Neural progenitor cell (in vitro differentiated cells): Measurements from ENCODE around the gene PHKG1. TPM values are rescaled to one million over a fixed set of nuclear protein-coding genes. Genes with fewer than 3 reads are reported as not detected.
A peak's percentile ranks its signal among the peaks of the same experiment; 100 is the strongest.
"Not testable (repeated sequence)": the region's sequence is repeated elsewhere in the genome, so short reads cannot be mapped to it uniquely, and the experiment has no call there.

Experiments used
- DNase-seq: peaks from one replicate; pipeline ENCODE4 v3.0.0-alpha.2; 2016; ENCODE audit warnings: low spot score
- H2AFZ ChIP-seq: fragments of 200-600 bp; sonication (generic); replicated peaks from 2 replicates; pipeline ENCODE4 v1.6.1; 2016; ENCODE audit warnings: antibody characterized with exemption
- H3F3A ChIP-seq: fragments of 200-600 bp; sonication (generic); 2 replicates; pipeline ENCODE4 v1.6.1; 2016; ENCODE audit warnings: antibody characterized with exemption, low read depth
- H3K27ac ChIP-seq: fragments of 200-600 bp; sonication (generic); 2 replicates; pipeline ENCODE4 v1.5.1; 2016; ENCODE audit warnings: mild to moderate bottlenecking
- H3K27me3 ChIP-seq: fragments of 200-600 bp; sonication (generic); 2 replicates; pipeline ENCODE4 v1.6.1; 2016; ENCODE audit warnings: mild to moderate bottlenecking, moderate library complexity
- H3K36me3 ChIP-seq: fragments of 200-600 bp; sonication (generic); 2 replicates; pipeline ENCODE4 v1.5.1; 2016
- H3K4me1 ChIP-seq: fragments of 200-600 bp; sonication (generic); 2 replicates; pipeline ENCODE4 v1.6.1; 2016; ENCODE audit warnings: mixed run types
- H3K4me2 ChIP-seq: fragments of 200-600 bp; sonication (generic); 2 replicates; pipeline ENCODE4 v1.6.1; 2016
- H3K4me3 ChIP-seq: fragments of 200-600 bp; sonication (generic); 2 replicates; pipeline ENCODE4 v1.5.1; 2016
- H3K79me2 ChIP-seq: fragments of 200-600 bp; sonication (generic); 2 replicates; pipeline ENCODE4 v1.6.1; 2016; ENCODE audit warnings: low read depth
- H3K9ac ChIP-seq: fragments of 200-600 bp; sonication (generic); 2 replicates; pipeline ENCODE4 v1.6.1; 2016
- H3K9me3 ChIP-seq: fragments of 200-600 bp; sonication (generic); 2 replicates; pipeline ENCODE4 v1.5.1; 2016; ENCODE audit warnings: low read depth
- H4K20me1 ChIP-seq: fragments of 200-600 bp; sonication (generic); 2 replicates; pipeline ENCODE4 v1.6.1; 2016; ENCODE audit warnings: low read depth
- H3K27ac Mint-ChIP-seq: 3 replicates; pipeline ENCODE4 v1.8.0; 2021; ENCODE audit warnings: mixed read lengths
- H3K27me3 Mint-ChIP-seq: 2 replicates; pipeline ENCODE4 v1.8.0; 2022; ENCODE audit warnings: low read depth, mild to moderate bottlenecking, inconsistent platforms, moderate library complexity, mixed read lengths; ENCODE audit not compliant: insufficient read depth
- H3K36me3 Mint-ChIP-seq: 3 replicates; pipeline ENCODE4 v1.8.0; 2021; ENCODE audit warnings: mixed read lengths
- H3K4me1 Mint-ChIP-seq: 3 replicates; pipeline ENCODE4 v1.8.0; 2021; ENCODE audit warnings: mixed read lengths
- H3K4me3 Mint-ChIP-seq: 3 replicates; pipeline ENCODE4 v1.8.0; 2021; ENCODE audit warnings: mild to moderate bottlenecking, moderate library complexity, mixed read lengths
- H3K9me3 Mint-ChIP-seq: 3 replicates; pipeline ENCODE4 v1.8.0; 2020; ENCODE audit warnings: mixed read lengths
- EZH2 ChIP-seq: fragments of 200-600 bp; sonication (generic); IDR thresholded peaks from 2 replicates; pipeline ENCODE4 v1.6.1; 2017; ENCODE audit warnings: antibody characterized with exemption, mild to moderate bottlenecking, moderate library complexity
- EZH2phosphoT487 ChIP-seq: fragments of 200-600 bp; sonication (generic); IDR thresholded peaks from 2 replicates; pipeline ENCODE4 v1.6.1; 2017; ENCODE audit warnings: antibody characterized with exemption
- total RNA-seq: library from RNA; depleted of rRNA; stranded (reverse); fragments of >200 nt; gene quantifications from 2 replicates; pipeline ENCODE4 v1.2.3, GENCODE V29; 2015; ENCODE audit warnings: low replicate concordance
- TF ChIP-seq, protein P1 (sequence below): fragments of 200-600 bp; sonication (generic); IDR thresholded peaks from 2 replicates; pipeline ENCODE4 v1.5.1; 2017; ENCODE audit warnings: antibody characterized with exemption, mild to moderate bottlenecking

PHKG1 gene
- total RNA-seq, 1 donor from 2014 or later, result not detected

DNA sequence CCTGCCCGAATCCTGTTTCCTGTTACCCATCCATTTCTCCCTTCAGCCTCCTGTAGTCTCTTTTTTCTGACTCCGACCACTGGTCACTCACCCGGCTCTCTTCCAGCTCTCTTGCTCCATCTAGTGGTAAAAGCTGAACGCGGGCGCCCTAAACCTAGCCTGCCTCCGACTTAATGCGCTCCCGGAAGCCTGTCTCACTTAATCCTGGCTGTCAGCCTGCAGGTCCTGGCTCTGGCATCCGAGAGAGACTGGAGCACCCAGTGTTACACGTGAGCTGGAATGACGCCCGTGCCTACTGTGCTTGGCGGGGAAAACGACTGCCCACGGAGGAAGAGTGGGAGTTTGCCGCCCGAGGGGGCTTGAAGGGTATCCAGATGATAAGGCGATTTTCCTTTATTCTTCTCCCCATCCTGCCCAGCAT, 18.4 kb downstream of the PHKG1 start:
- DNase-seq, result peak; percentile 85
- Histone ChIP-seq H3K4me1 (no peaks in the 10 kb centered on the region), H4K20me1 (no peaks in the 10 kb centered on the region), H3K79me2 (no peaks in the 10 kb centered on the region), H3K9me3 (no peaks in the 10 kb centered on the region), H3K4me3 (no peak overlapping the region), H3K36me3 (no peaks in the 10 kb centered on the region), H3K27me3 (no peaks in the 10 kb centered on the region), H3K4me2 (no peak overlapping the region), H2AFZ (no peak overlapping the region), H3K9ac (no peak overlapping the region), H3K27ac (no peak overlapping the region), H3F3A (peaks cover 13% of the 10 kb centered on the region)
- Mint-ChIP-seq H3K9me3 (no peaks in the 10 kb centered on the region), H3K4me1 (peaks cover 3% of the 10 kb centered on the region), H3K36me3 (peaks cover 20% of the 10 kb centered on the region), H3K27ac (peak overlapping the region; percentile 47), H3K27me3 (peaks cover 2% of the 10 kb centered on the region), H3K4me3 (no peak overlapping the region)
- TF ChIP-seq EZH2 (no peak), EZH2phosphoT487 (no peak)
- TF ChIP-seq, protein P1, sequence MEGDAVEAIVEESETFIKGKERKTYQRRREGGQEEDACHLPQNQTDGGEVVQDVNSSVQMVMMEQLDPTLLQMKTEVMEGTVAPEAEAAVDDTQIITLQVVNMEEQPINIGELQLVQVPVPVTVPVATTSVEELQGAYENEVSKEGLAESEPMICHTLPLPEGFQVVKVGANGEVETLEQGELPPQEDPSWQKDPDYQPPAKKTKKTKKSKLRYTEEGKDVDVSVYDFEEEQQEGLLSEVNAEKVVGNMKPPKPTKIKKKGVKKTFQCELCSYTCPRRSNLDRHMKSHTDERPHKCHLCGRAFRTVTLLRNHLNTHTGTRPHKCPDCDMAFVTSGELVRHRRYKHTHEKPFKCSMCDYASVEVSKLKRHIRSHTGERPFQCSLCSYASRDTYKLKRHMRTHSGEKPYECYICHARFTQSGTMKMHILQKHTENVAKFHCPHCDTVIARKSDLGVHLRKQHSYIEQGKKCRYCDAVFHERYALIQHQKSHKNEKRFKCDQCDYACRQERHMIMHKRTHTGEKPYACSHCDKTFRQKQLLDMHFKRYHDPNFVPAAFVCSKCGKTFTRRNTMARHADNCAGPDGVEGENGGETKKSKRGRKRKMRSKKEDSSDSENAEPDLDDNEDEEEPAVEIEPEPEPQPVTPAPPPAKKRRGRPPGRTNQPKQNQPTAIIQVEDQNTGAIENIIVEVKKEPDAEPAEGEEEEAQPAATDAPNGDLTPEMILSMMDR, result peak; percentile 85

DNA sequence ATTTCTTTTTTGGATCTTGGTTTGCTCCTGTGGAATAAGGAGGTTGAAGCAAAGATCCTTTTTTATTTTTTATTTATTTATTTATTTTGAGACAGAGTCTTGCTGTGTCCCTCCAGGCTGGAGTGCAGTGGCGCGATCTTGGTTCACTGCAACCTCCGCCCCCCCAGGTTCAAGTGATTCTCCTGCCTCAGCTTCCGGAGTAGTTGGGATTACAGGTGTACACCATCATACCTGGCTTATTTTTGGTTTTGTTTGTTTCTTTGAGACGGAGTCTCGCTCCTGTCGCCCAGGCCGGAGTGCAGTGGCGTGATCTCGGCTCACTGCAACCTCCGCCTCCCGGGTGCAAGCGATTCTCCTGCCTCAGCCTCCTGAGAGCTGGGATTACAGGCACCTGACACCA, 26.4 kb downstream of the PHKG1 start:
- H3K4me1 Mint-ChIP-seq, H3K27me3 ChIP-seq, DNase-seq, H3K4me3 ChIP-seq, H3K9ac ChIP-seq, H3K9me3 Mint-ChIP-seq, H3K27ac ChIP-seq, H3K4me2 ChIP-seq, H3K27me3 Mint-ChIP-seq, H3K36me3 ChIP-seq, H2AFZ ChIP-seq, H3K9me3 ChIP-seq, H3K4me1 ChIP-seq, H3K4me3 Mint-ChIP-seq, H3K27ac Mint-ChIP-seq: not testable (repeated sequence)
- peaks cover 19% of the 10 kb centered on the region for H3K79me2 ChIP-seq
- H3K36me3 Mint-ChIP-seq, result peaks cover 27% of the 10 kb centered on the region
- peaks cover 31% of the 10 kb centered on the region for H3F3A ChIP-seq
- H4K20me1 ChIP-seq, result peaks cover 14% of the 10 kb centered on the region

DNA sequence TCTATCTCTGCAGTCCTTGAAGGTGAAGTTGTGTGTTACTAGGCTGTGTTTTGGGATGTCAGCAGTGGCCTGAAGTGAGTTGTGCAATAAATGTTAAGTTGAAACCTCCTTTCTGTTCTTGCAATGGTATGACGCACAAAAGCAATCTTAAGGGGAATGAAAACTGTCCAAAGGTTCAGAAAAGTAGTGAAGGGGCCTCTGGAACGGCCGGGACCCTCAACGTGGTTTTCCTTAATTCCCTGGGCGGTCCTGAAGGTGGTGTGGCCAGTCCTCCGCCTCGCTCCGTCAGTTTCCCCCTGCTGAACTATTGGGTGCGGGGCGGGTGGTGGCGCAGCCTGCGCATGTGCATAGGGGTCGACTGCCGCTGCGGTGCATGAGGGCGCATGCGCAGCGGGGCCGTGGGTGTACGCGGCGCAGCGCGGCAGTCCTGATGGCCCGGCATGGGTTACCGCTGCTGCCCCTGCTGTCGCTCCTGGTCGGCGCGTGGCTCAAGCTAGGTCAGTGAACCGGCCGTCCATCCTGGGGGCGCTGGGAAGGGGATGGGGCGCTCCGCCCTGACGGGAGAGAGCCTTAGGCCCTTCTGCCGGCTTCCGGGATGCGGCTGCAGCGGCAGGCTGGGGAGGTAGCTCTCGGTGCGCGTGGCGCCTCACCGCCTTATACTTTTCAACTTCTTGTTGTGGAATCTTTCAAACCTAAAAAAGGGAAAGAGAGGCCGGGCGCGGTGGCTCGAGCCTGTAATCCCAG, 28.7 kb downstream of the PHKG1 start, which contains the start of gene SUMF2:
TSS of gene SUMF2 (plus strand) at position 405 of the 744 bp plus-strand sequence. CDS start at position 431, 26 bp downstream.
- H3K27me3 Mint-ChIP-seq, result no peaks in the 10 kb centered on the region
- peak; percentile 97 for DNase-seq
- H3K4me3 Mint-ChIP-seq, result peak within 1 kb of the TSS; percentile 93
- Histone ChIP-seq H3K79me2 (peaks cover 33% of the 10 kb centered on the region), H4K20me1 (peaks cover 19% of the 10 kb centered on the region), H3K27ac (peak within 1 kb of the TSS; percentile 81), H3K4me2 (peak within 1 kb of the TSS; percentile 77), H3F3A (peaks cover 54% of the 10 kb centered on the region), H3K4me1 (no peaks in the 10 kb centered on the region), H3K36me3 (peaks cover 28% of the 10 kb centered on the region), H3K27me3 (no peaks in the 10 kb centered on the region), H2AFZ (peak within 1 kb of the TSS; percentile 71), H3K9ac (peak within 1 kb of the TSS; percentile 63), H3K4me3 (peak within 1 kb of the TSS; percentile 78), H3K9me3 (no peaks in the 10 kb centered on the region)
- peak within 1 kb of the TSS; percentile 83 for H3K27ac Mint-ChIP-seq
- H3K4me1 Mint-ChIP-seq, result peaks cover 4% of the 10 kb centered on the region
- TF ChIP-seq EZH2phosphoT487, result no peak
- TF ChIP-seq, protein P1, result peak; percentile 34
- no peaks in the 10 kb centered on the region for H3K9me3 Mint-ChIP-seq
- H3K36me3 Mint-ChIP-seq, result peaks cover 23% of the 10 kb centered on the region

DNA sequence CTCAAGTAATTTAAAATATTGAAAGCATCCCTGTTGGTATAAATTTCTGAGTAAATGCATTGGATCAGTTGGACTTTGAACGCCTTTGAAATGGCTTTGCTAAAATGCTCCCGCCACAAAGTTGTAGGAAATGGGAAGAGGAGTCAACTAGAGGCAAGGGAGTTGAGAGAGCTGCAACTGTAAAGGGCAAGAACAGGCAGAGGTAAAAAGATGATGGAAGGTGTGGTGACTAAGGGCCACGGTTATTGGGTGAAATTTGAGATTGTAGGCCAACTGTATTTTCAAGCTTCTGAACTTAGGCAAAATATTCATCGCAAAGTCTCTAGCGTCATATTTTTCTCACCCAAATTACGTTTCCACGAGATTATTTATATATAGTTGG, 29.3 kb downstream of the PHKG1 start:
- peaks cover 19% of the 10 kb centered on the region for H4K20me1 ChIP-seq
- Mint-ChIP-seq H3K36me3 (peaks cover 21% of the 10 kb centered on the region), H3K9me3 (no peaks in the 10 kb centered on the region), H3K4me1 (peaks cover 4% of the 10 kb centered on the region), H3K4me3 (peak overlapping the region; percentile 93), H3K27me3 (no peaks in the 10 kb centered on the region), H3K27ac (no peak overlapping the region)
- no peaks in the 10 kb centered on the region for H3K4me1 ChIP-seq
- peak overlapping the region; percentile 77 for H3K4me2 ChIP-seq
- no peak for DNase-seq
- peak overlapping the region; percentile 78 for H3K4me3 ChIP-seq
- no peak overlapping the region for H3K9ac ChIP-seq
- H3K27ac ChIP-seq, result peak overlapping the region; percentile 7
- no peaks in the 10 kb centered on the region for H3K9me3 ChIP-seq
- H2AFZ ChIP-seq, result no peak overlapping the region
- peaks cover 57% of the 10 kb centered on the region for H3F3A ChIP-seq
- H3K27me3 ChIP-seq, result no peaks in the 10 kb centered on the region
- peaks cover 32% of the 10 kb centered on the region for H3K36me3 ChIP-seq
- peaks cover 39% of the 10 kb centered on the region for H3K79me2 ChIP-seq
- TF ChIP-seq, protein P1, result no peak
- TF ChIP-seq EZH2 (no peak), EZH2phosphoT487 (no peak)
